K562 (cell line): Measurements from ENCODE around the gene OXT. TPM values are rescaled to one million over a fixed set of nuclear protein-coding genes. Genes with fewer than 3 reads are reported as not detected.

Experiments
- ATAC-seq: fragments of 200-7000 bp; cut with Tn5 transposase; 3 replicates; pipeline ENCODE4 v1.9.1; 2020; ENCODE audit warnings: moderate library complexity
- BruUV-seq: library from RNA; stranded (reverse); fragments of 400-500 nt; replicated peaks from 2 replicates; lab custom pipeline; 2021; lab: Mats Ljungman, UMichigan
- CTCF ChIA-PET: fragments of 300-600 bp; formaldehyde crosslinking; extraction: SDS; loops from one replicate; lab custom pipeline; 2021; ENCODE audit warnings: low intra/inter-chr PET ratio; lab: Yijun Ruan, JAX
- POLR2A ChIA-PET: fragments of 300-600, 350-650 bp; sonication (Branson Sonifier 250); formaldehyde crosslinking; extraction: SDS; loops from one replicate; lab custom pipeline; 2021; ENCODE audit warnings: antibody characterized with exemption, inconsistent platforms; lab: Yijun Ruan, JAX
- DNase-seq, 4 experiments: peaks; one replicate each; pipeline versions ENCODE4 v3.0.0 to v3.0.0-alpha.2; 2011 to 2018; ENCODE audit warnings: low spot score in 3 of 4, mixed read lengths in 3 of 4; ENCODE audit errors: extremely low read depth in 1 of 4
- FAIRE-seq: peaks from 2 replicates; lab custom pipeline; 2011; peaks lifted over from hg19 to GRCh38; lab: Jason Lieb, UNC
- H2AFZ ChIP-seq: 2 replicates; pipeline ENCODE4 v1.6.0; 2011; ENCODE audit warnings: low read depth, low read length, control low read depth, inconsistent platforms
- H3K27ac ChIP-seq: fragments of 200-600 bp; 3 replicates; pipeline ENCODE4 v1.8.0; 2011; ENCODE audit warnings: low read depth, mild to moderate bottlenecking, control low read depth, inconsistent platforms, low read length, moderate library complexity, mixed read lengths; ENCODE audit errors: extremely low read depth
- H3K27me3 ChIP-seq, 2 experiments: fragments of 300-600 bp in 1 of 2; 2 replicates in 1 of 2; 3 replicates in 1 of 2; pipeline versions ENCODE4 v1.6.0 to v1.8.0; 2011; ENCODE audit warnings: inconsistent platforms in 2 of 2, low read length in 2 of 2, mild to moderate bottlenecking in 1 of 2, mixed read lengths in 1 of 2, moderate library complexity in 1 of 2; ENCODE audit not compliant: control insufficient read depth in 2 of 2, insufficient read depth in 2 of 2
- H3K36me3 ChIP-seq: fragments of 300-600 bp; 3 replicates; pipeline ENCODE4 v1.8.0; 2011; ENCODE audit warnings: mild to moderate bottlenecking, low read length, inconsistent platforms; ENCODE audit not compliant: control insufficient read depth, insufficient read depth
- H3K4me1 ChIP-seq, 2 experiments: fragments of 200-600 bp in 1 of 2; replicated peaks in 1 of 2; 2 replicates in 1 of 2; 3 replicates in 1 of 2; pipeline versions ENCODE4 v1.5.1 to v1.8.0; 2011; ENCODE audit warnings: inconsistent platforms in 2 of 2, low read length in 2 of 2, mild to moderate bottlenecking in 1 of 2, mixed read lengths in 1 of 2, moderate library complexity in 1 of 2; ENCODE audit not compliant: control insufficient read depth in 2 of 2, insufficient read depth in 2 of 2
- H3K4me2 ChIP-seq: 2 replicates; pipeline ENCODE4 v1.6.1; 2011; ENCODE audit warnings: low read length, control low read depth, inconsistent platforms, mixed read lengths; ENCODE audit not compliant: insufficient read depth
- H3K4me3 ChIP-seq: fragments of 200-600 bp; sonication (generic), shearing (Covaris generic); 2 replicates; pipeline ENCODE4 v1.5.1; 2016; ENCODE audit warnings: control low read depth, inconsistent platforms
- H3K79me2 ChIP-seq: fragments of 200-600 bp; 3 replicates; pipeline ENCODE4 v1.8.0; 2011; ENCODE audit warnings: low read length, inconsistent platforms; ENCODE audit not compliant: control insufficient read depth, insufficient read depth
- H3K9ac ChIP-seq, 2 experiments: 2 replicates each; pipeline versions ENCODE4 v1.6.0 to v1.6.1; 2011; ENCODE audit warnings: low read depth in 2 of 2, low read length in 2 of 2, control low read depth in 1 of 2, inconsistent platforms in 1 of 2, mild to moderate bottlenecking in 1 of 2, mixed read lengths in 1 of 2; ENCODE audit not compliant: insufficient read depth in 1 of 2
- H3K9me1 ChIP-seq: one replicate; pipeline ENCODE4 v1.6.0; 2011; ENCODE audit warnings: inconsistent platforms, mild to moderate bottlenecking, low read length, moderate library complexity; ENCODE audit not compliant: control insufficient read depth, insufficient read depth
- H3K9me3 ChIP-seq: replicated peaks from 2 replicates; pipeline ENCODE4 v1.5.1; 2011; ENCODE audit warnings: low read depth, low read length, inconsistent platforms; ENCODE audit not compliant: control insufficient read depth, insufficient read depth
- H4K20me1 ChIP-seq: replicated peaks from 2 replicates; pipeline ENCODE4 v1.6.1; 2011; ENCODE audit warnings: low read length, inconsistent platforms, mixed read lengths; ENCODE audit not compliant: control insufficient read depth, insufficient read depth
- E2F3 ChIP-seq: fragments of 250-450 bp; sonication (Bioruptor Pico); IDR thresholded peaks from 2 replicates; pipeline ENCODE4 v1.4.0; 2020; ENCODE audit warnings: mild to moderate bottlenecking
- ETV1 ChIP-seq: fragments of 450-650 bp; conservative IDR thresholded peaks from 2 replicates; pipeline ENCODE4 v1.6.1; 2016; ENCODE audit warnings: missing genetic modification characterization, control low read depth, low read depth, missing compliant biosample characterization
- FOXK1 ChIP-seq: sonication (generic); formaldehyde crosslinking; IDR thresholded peaks from 2 replicates; pipeline ENCODE4 v1.8.0; 2022; ENCODE audit warnings: missing genetic modification reagents, mild to moderate bottlenecking, borderline replicate concordance
- HOXB6 ChIP-seq: fragments of 250-450 bp; sonication (Bioruptor Pico); IDR thresholded peaks from 2 replicates; pipeline ENCODE4 v1.5.1; 2022; ENCODE audit warnings: mild to moderate bottlenecking, borderline replicate concordance
- HSF4 ChIP-seq: fragments of 250-450 bp; sonication (Bioruptor Pico); IDR thresholded peaks from 2 replicates; pipeline ENCODE4 v2.1.2; 2022; ENCODE audit warnings: mild to moderate bottlenecking, moderate library complexity, borderline replicate concordance
- NCOA1 ChIP-seq: fragments of 450-650 bp; IDR thresholded peaks from 2 replicates; pipeline ENCODE4 v1.6.1; 2016; ENCODE audit warnings: low read depth
- NCOA2 ChIP-seq, 2 experiments: fragments of 450-650 bp; IDR thresholded peaks; 2 replicates each; pipeline ENCODE4 v1.6.1; 2018; ENCODE audit warnings: mild to moderate bottlenecking in 2 of 2, moderate library complexity in 1 of 2; ENCODE audit not compliant: partially characterized antibody in 2 of 2
- SMC3 ChIP-seq: conservative IDR thresholded peaks from 2 replicates; pipeline ENCODE4 v1.6.1; 2011; ENCODE audit warnings: low read depth, low read length, improper control_type of control experiment; ENCODE audit not compliant: insufficient read depth
- U2AF1 ChIP-seq: fragments of 200-400 bp; formaldehyde crosslinking; optimal IDR thresholded peaks from 2 replicates; pipeline ENCODE3; 2017; ENCODE audit warnings: mild to moderate bottlenecking, low read depth, low read length, moderate library complexity
- ZNF175 ChIP-seq: fragments of 200-800 bp; sonication (Bioruptor generic); IDR thresholded peaks from 2 replicates; pipeline ENCODE4 v1.6.1; 2016; ENCODE audit warnings: low read depth, mild to moderate bottlenecking, missing genetic modification characterization, missing compliant biosample characterization
- ZNF780A ChIP-seq: fragments of 250-450 bp; sonication (Bioruptor Pico); IDR thresholded peaks from 2 replicates; pipeline ENCODE4 v1.5.0; 2021; ENCODE audit warnings: mild to moderate bottlenecking
- ZNF830 ChIP-seq: fragments of 250-450 bp; sonication (Bioruptor Pico); IDR thresholded peaks from 2 replicates; pipeline ENCODE4 v1.5.0; 2021; ENCODE audit warnings: mild to moderate bottlenecking
- WGBS: fragments of 100-300 bp; shearing (Covaris generic); methylation state at CpG from one replicate; pipeline ENCODE4 v1.1.6; 2016; ENCODE audit warnings: low coverage, mixed read lengths; ENCODE audit not compliant: insufficient coverage; ENCODE audit errors: missing lambda C conversion rate; 5-methylcytosine and 5-hydroxymethylcytosine counted together
- in situ Hi-C: fragments of 300-500 bp; cut with MboI; formaldehyde crosslinking; loops from 4 replicates; pipeline ENCODE4 v1.15.0; 2018; ENCODE audit warnings: inconsistent platforms, mixed read lengths
- intact Hi-C: fragments of 100-400 bp; cut with micrococcal nuclease; formaldehyde crosslinking; loops from 2 replicates; pipeline ENCODE4 v1.14.2; 2022
- polyA plus RNA-seq, 8 experiments: library from polyadenylated mRNA; depleted of rRNA in 4 of 8; stranded (reverse) in 5 of 8; unstranded in 3 of 8; fragments of >200 nt; fragmentation: Nextera tagmentation in 2 of 8; fragmentation: Illumina TruSeq in 1 of 8; extraction: Ambion mirVana in 2 of 8; extraction: Trizol in 1 of 8; gene quantifications; 2 replicates each; pipeline versions ENCODE4 v1.2.1 to v1.2.3, GENCODE V29; 2011 to 2014; ENCODE audit warnings: inconsistent platforms in 1 of 8, missing spikeins in 1 of 8
- total RNA-seq, 7 experiments: library from RNA; depleted of rRNA in 6 of 7; stranded (reverse); fragments of >200 nt in 6 of 7; fragmentation: Illumina TruSeq in 2 of 7; extraction: Trizol in 2 of 7; gene quantifications; 2 replicates each; pipeline versions ENCODE4 v1.2.1 to v1.2.3, GENCODE V29; 2011 to 2021; ENCODE audit warnings: low replicate concordance in 1 of 7
- TF ChIP-seq, protein P1 (sequence below): sonication (generic); formaldehyde crosslinking; IDR thresholded peaks from 2 replicates; pipeline ENCODE4 v1.8.1; 2023; ENCODE audit warnings: mild to moderate bottlenecking, missing genetic modification reagents
- TF ChIP-seq, protein P2 (sequence below): fragments of 450-650 bp; IDR thresholded peaks from 2 replicates; pipeline ENCODE4 v1.6.1; 2018; ENCODE audit warnings: mild to moderate bottlenecking, low read depth; ENCODE audit not compliant: partially characterized antibody
- TF ChIP-seq, protein P3 (sequence below): fragments of 250-450 bp; sonication (Bioruptor Pico); IDR thresholded peaks from 2 replicates; pipeline ENCODE4 v1.5.0; 2021
- TF ChIP-seq, protein P4 (sequence below): fragments of 250-450 bp; sonication (Bioruptor Pico); IDR thresholded peaks from 2 replicates; pipeline ENCODE4 v1.4.0; 2020

Gene OXT
- total and polyA plus RNA-seq, 9 of the 15 experiments (the other 6 are each of a cell fraction or from before 2014, with no cell fraction given) = not detected

DNA sequence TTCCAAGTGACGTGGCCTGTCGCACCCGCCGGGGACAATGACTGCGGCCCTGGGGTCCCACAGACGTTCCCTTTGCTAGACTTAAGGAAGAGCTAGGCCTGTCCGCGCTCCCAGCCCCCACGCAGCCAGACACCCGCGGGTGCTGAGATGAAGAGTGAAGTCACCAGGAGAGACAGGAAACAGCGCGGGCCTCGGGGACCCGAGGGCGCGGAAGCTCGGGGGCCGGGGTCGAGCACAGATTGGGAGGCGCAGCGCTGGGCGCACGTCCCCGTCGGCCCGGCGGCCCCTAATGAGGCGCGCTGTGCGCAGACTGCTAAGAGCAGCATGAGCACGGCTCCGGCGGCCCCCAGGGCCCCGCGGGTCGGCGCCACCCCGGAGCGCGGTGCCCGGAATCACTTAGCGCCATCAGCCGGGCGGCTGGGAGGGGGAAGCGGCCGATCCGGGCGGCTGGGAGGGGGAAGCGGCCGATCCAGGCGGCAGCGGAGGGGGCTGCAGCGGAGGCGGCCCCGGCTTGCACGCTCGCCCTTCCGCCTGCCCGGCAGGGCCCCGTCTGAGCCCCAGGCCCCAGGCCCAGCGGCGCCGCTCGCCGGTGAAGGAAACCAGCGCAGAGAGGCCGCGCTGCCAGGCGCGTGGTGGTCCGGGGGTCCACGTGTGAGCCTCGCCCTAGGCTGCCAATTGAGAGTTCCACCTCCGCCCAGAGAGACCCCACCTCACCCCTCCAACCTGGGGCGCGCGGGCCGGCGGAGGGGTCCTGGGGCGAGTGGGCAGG is 21.4 kb downstream of the OXT start:
- no peaks in the 10 kb centered on the region for H3K79me2 ChIP-seq
- no peak for DNase-seq
- BruUV-seq = no TSS peak
- H3K4me3 ChIP-seq = no peak overlapping the region
- no peak overlapping the region for H3K4me2 ChIP-seq
- no peak for ATAC-seq
- H3K27me3 ChIP-seq = no peaks in the 10 kb centered on the region
- CTCF ChIA-PET = no interaction called here
- no peaks in the 10 kb centered on the region for H3K9me1 ChIP-seq
- no peak for FAIRE-seq
- intact Hi-C loops = no loop called here
- no peak overlapping the region for H2AFZ ChIP-seq
- H3K4me1 ChIP-seq = peaks cover 10 to 23% of the 10 kb centered on the region in 2 experiments; a peak in 4 of 5 replicates
- in situ Hi-C loops = no loop called here
- H3K27ac ChIP-seq = no peak overlapping the region
- no peaks in the 10 kb centered on the region for H3K9me3 ChIP-seq
- POLR2A ChIA-PET = no interaction called here
- no peaks in the 10 kb centered on the region for H4K20me1 ChIP-seq
- WGBS = 85% methylated on average over 12 of the region's 81 CpGs
- no peaks in the 10 kb centered on the region for H3K36me3 ChIP-seq
- no peak overlapping the region for H3K9ac ChIP-seq
- TF ChIP-seq NCOA2 (IDR thresholded peaks at IDR 0.05; ENCODE audit: partially characterized antibody in 2 of 2) (no peak), NCOA1 (no peak), U2AF1 (no peak), ZNF175 (CRISPR knock-in tag) (no peak), HSF4 (CRISPR knock-in tag) (no peak), ZNF780A (CRISPR knock-in tag) (no peak), ETV1 (tag) (no peak), HOXB6 (CRISPR knock-in tag) (no peak), SMC3 (no peak), ZNF830 (CRISPR knock-in tag) (no peak), FOXK1 (CRISPR knock-in tag) (no peak), E2F3 (CRISPR knock-in tag) (no peak)
- TF ChIP-seq, protein P1, sequence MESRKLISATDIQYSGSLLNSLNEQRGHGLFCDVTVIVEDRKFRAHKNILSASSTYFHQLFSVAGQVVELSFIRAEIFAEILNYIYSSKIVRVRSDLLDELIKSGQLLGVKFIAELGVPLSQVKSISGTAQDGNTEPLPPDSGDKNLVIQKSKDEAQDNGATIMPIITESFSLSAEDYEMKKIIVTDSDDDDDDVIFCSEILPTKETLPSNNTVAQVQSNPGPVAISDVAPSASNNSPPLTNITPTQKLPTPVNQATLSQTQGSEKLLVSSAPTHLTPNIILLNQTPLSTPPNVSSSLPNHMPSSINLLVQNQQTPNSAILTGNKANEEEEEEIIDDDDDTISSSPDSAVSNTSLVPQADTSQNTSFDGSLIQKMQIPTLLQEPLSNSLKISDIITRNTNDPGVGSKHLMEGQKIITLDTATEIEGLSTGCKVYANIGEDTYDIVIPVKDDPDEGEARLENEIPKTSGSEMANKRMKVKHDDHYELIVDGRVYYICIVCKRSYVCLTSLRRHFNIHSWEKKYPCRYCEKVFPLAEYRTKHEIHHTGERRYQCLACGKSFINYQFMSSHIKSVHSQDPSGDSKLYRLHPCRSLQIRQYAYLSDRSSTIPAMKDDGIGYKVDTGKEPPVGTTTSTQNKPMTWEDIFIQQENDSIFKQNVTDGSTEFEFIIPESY (CRISPR knock-in tag) = no peak; the same call in 1 of the 2 replicates
- TF ChIP-seq, protein P2, sequence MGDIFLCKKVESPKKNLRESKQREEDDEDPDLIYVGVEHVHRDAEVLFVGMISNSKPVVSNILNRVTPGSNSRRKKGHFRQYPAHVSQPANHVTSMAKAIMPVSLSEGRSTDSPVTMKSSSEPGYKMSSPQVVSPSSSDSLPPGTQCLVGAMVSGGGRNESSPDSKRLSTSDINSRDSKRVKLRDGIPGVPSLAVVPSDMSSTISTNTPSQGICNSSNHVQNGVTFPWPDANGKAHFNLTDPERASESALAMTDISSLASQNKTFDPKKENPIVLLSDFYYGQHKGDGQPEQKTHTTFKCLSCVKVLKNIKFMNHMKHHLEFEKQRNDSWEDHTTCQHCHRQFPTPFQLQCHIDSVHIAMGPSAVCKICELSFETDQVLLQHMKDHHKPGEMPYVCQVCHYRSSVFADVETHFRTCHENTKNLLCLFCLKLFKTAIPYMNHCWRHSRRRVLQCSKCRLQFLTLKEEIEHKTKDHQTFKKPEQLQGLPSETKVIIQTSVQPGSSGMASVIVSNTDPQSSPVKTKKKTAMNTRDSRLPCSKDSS = no peak
- TF ChIP-seq, protein P3, sequence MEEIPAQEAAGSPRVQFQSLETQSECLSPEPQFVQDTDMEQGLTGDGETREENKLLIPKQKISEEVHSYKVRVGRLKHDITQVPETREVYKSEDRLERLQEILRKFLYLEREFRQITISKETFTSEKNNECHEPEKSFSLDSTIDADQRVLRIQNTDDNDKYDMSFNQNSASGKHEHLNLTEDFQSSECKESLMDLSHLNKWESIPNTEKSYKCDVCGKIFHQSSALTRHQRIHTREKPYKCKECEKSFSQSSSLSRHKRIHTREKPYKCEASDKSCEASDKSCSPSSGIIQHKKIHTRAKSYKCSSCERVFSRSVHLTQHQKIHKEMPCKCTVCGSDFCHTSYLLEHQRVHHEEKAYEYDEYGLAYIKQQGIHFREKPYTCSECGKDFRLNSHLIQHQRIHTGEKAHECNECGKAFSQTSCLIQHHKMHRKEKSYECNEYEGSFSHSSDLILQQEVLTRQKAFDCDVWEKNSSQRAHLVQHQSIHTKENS = no peak
- TF ChIP-seq, protein P4, sequence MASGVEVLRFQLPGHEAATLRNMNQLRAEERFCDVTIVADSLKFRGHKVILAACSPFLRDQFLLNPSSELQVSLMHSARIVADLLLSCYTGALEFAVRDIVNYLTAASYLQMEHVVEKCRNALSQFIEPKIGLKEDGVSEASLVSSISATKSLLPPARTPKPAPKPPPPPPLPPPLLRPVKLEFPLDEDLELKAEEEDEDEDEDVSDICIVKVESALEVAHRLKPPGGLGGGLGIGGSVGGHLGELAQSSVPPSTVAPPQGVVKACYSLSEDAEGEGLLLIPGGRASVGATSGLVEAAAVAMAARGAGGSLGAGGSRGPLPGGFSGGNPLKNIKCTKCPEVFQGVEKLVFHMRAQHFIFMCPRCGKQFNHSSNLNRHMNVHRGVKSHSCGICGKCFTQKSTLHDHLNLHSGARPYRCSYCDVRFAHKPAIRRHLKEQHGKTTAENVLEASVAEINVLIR = no peak
